ENCODE data around the gene ATXN1.

GRCh38 chr6:16729183-16729691, 32.0 kb downstream of the ATXN1 start:
- TF ChIP-seq CTCF (conservative IDR thresholded peaks at IDR 0.05; ENCODE audit: low read depth, low read length), result no peak
- TF ChIP-seq EZH2 (IDR thresholded peaks at IDR 0.05; ENCODE audit: low read length, unreplicated experiment), result no peak

All from PC-3 (cell line).